GM12872 (cell line): ENCODE data around the gene KCNIP4.

Experiments
- TF ChIP-seq, protein P1 (sequence below): IDR thresholded peaks from 3 replicates; pipeline ENCODE4 v1.5.1; 2011; ENCODE audit warnings: low read depth, mild to moderate bottlenecking, low read length, moderate library complexity; ENCODE audit not compliant: insufficient read depth

The KCNIP4 gene

DNA sequence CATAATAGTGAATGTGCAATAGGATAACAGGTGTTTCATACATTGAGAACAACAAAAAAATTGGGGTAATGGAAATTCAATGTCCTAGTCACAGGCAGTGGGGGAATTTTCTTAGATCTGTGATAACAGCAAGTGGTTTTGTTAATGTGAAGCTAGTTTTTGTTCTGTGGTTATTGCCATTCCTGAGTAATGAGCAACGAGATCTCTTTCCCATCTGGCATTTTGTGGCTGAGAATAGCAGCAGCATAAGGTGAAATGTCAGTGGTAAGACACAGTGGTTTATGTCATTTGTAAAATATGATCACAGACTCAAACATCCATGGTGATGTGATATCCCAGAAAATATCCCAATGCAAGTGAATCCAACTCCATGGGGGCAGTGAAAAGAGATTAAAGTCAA, 497.5 kb downstream of the KCNIP4 start:
- TF ChIP-seq, protein P1, sequence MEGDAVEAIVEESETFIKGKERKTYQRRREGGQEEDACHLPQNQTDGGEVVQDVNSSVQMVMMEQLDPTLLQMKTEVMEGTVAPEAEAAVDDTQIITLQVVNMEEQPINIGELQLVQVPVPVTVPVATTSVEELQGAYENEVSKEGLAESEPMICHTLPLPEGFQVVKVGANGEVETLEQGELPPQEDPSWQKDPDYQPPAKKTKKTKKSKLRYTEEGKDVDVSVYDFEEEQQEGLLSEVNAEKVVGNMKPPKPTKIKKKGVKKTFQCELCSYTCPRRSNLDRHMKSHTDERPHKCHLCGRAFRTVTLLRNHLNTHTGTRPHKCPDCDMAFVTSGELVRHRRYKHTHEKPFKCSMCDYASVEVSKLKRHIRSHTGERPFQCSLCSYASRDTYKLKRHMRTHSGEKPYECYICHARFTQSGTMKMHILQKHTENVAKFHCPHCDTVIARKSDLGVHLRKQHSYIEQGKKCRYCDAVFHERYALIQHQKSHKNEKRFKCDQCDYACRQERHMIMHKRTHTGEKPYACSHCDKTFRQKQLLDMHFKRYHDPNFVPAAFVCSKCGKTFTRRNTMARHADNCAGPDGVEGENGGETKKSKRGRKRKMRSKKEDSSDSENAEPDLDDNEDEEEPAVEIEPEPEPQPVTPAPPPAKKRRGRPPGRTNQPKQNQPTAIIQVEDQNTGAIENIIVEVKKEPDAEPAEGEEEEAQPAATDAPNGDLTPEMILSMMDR, result no peak

DNA sequence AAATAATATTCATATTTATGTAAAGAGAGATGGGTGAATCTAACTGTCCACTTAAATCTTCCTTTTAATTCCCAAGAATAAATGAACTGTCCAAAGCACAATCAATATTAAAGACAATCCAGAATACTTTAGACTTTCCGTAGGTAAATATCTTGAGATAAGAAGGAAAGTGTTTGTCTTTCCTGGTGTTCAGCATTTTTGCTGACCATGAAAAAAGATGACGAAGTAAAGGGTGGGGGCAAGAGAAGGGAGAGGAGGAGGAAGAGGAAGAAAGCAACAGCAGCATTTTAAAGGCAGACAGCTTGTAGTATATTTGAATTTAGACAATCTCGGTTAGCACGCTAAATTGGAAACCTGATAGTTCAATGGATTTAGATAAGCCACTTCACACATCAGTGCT, 498.2 kb downstream of the KCNIP4 start:
- TF ChIP-seq, protein P1, result no peak

DNA sequence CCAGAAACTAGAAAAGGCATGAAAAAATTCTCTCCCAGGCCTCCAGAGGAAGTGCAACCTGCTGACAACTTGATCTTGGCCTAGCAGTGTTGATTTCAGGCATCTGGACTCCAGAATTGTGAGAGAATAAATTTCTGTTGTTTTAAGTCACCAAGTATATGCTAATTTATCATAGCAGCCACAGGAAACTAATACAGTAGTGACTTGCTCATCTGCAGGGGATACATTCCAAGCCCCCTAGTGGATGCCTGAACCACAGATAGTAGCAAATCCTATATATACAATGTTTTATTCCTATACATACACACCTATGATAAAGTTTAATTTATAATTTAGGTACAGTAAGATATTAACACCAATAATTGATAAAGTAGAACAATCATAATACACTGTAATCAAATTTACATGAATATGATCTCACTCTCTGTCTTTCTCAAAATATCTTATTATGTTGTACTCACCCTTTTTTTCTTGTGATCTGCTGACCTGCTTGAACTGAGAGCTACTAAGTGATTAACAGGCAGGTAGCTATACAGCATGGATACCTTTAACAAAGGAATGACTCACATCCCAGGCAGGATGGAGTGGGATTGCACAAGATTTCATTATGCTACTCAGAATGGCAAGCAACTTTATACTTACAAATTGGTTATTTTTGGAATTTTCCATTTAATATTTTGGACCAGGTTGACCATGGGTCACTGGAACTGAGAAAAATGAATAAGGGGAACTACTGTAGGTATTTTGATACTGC, 501.1 kb downstream of the KCNIP4 start:
- TF ChIP-seq, protein P1, result 0 out of 3 replicates have a peak, but pooled peaks have one; percentile 3

DNA sequence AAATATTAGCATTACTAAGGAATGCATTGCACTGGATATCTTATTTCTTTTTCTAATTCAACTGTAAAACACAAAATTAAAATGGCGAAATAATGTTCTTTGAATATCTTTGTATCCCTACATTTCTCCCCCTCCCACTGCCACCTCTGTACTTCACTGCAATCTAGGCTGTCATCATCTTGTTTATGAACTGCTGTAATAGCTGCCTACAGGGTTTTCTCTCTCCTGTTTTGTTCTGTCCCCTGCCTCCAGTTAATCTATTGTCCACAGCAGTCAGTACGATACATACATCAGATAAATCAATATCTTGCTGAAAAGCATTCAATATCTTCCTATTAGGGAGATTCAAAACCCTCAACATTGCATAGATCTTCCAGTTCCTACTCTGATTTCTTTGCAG, 528.4 kb downstream of the KCNIP4 start:
- TF ChIP-seq, protein P1, result no peak

DNA sequence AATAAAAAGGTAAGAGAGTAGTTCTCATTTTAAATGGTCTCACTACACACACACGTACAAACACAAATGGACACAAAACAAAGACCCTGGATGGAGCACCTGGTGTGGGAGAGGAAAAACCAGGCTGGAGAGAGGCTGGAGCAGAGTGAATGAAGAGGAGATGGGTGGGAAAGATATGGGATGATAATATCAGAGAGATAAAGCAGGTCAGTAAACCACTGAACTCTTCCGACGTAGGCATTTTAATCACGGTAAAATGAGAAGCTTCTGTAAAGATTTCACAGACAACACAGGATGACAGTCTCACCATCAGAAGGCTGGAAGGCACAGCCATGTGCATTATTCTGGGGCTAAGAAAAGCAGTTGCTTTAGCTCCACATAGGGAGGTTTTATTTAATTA, 532.8 kb downstream of the KCNIP4 start:
- TF ChIP-seq, protein P1, result no peak

DNA sequence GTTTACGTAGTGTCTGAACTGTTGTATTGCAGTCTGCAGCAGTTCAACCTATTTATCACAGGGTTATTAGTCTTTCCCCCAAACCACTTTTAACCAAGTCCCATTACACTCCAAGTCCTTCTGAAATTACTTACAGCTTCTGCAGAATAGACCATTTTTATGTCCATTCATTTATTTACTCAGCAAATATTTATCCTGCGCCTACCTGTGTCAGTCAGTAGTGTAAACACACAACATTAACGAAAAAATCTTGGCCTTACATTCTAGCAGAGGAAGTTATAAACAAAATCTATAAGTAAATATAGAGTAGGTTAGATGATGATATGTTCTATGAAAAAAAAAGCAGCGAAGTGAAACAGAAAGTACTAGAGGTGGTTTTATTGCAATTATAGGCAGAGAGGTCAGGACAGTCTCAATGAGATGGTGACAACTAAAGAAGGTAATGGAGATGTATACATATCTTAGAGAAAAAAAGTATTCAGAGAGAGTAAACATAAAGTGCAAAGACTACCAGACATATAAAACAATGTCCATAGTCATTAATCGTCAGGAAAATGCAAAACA, 534.7 kb downstream of the KCNIP4 start:
- TF ChIP-seq, protein P1, result no peak

DNA sequence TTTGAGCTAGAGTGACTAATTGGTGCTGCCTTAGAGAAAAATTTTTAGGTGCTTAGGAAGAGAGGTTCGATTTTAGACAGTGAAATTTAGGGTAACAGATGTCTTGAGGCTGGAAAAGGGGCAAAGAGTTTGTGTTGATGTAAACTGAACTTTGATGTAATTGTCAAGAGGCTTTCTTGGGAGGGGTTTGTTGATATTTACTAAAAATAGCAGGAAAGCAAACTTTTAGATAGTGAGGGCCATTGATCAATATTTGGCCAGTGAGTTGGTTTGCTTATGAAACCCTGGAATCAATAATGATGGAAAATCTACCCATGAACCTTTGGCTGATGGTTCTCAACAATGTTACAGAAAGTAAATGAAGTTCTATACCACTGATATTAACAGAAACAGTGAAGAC, 537.5 kb downstream of the KCNIP4 start:
- TF ChIP-seq, protein P1, result no peak
